GM21515 (cell line): Measurements from ENCODE around the gene HACD4.
"Not testable (repeated sequence)": the region's sequence is repeated elsewhere in the genome, so short reads cannot be mapped to it uniquely, and the experiment has no call there.

Experiments used
- ATAC-seq: cut with Tn5 transposase; IDR thresholded peaks from one replicate; pipeline ENCODE4 v1.9.1; 2021; ENCODE audit not compliant: unreplicated experiment

Gene HACD4

GRCh38 chr9:21016701-21017491, 14.5 kb downstream of the HACD4 start:
- ATAC-seq = no peak

- no peak for ATAC-seq
These were observed 15.4 kb downstream of the HACD4 start for GRCh38 chr9:21015995-21016394.

GRCh38 chr9:21015129-21015815, 16.2 kb downstream of the HACD4 start:
- ATAC-seq = no peak

GRCh38 chr9:21002040-21002439, 29.4 kb downstream of the HACD4 start:
- no peak for ATAC-seq

- no peak for ATAC-seq
These were observed 29.9 kb downstream of the HACD4 start for GRCh38 chr9:21001581-21001980.

- ATAC-seq = peak; percentile 90
These were observed 33.9 kb downstream of the HACD4 start for GRCh38 chr9:20997503-20998076.

GRCh38 chr9:20996809-20997208, 34.6 kb downstream of the HACD4 start:
- ATAC-seq = no peak

GRCh38 chr9:20995616-20996015, 35.8 kb downstream of the HACD4 start:
- no peak for ATAC-seq

- ATAC-seq = no peak
These were observed 37.0 kb downstream of the HACD4 start for GRCh38 chr9:20994486-20994885.

- no peak for ATAC-seq
These were observed 40.6 kb downstream of the HACD4 start for GRCh38 chr9:20990867-20991266.

- no peak for ATAC-seq
These were observed 41.5 kb downstream of the HACD4 start for GRCh38 chr9:20989923-20990341.

GRCh38 chr9:20988671-20989315, 42.6 kb downstream of the HACD4 start:
- ATAC-seq = no peak

GRCh38 chr9:20988061-20988460, 43.4 kb downstream of the HACD4 start:
- no peak for ATAC-seq

GRCh38 chr9:20987521-20987920, 43.9 kb downstream of the HACD4 start:
- ATAC-seq = no peak

GRCh38 chr9:20985851-20986600, 45.4 kb downstream of the HACD4 start:
- ATAC-seq = no peak

- ATAC-seq = no peak
These were observed 46.9 kb downstream of the HACD4 start for GRCh38 chr9:20984506-20984905.

- ATAC-seq = no peak
These were observed 50.0 kb downstream of the HACD4 start for GRCh38 chr9:20981486-20981885.

- ATAC-seq = peak; percentile 70
These were observed 50.5 kb downstream of the HACD4 start for GRCh38 chr9:20980832-20981455.

- ATAC-seq = no peak
These were observed 53.2 kb downstream of the HACD4 start for GRCh38 chr9:20978249-20978648.

- not testable (repeated sequence) for ATAC-seq
These were observed 57.1 kb downstream of the HACD4 start for GRCh38 chr9:20974191-20974938.
